H4 (cell line): ENCODE results near the gene NNAT. TPM values are rescaled to one million over a fixed set of nuclear protein-coding genes. Genes with fewer than 3 reads are reported as not detected.

ENCODE experiments used
- DNase-seq: peaks from one replicate; pipeline ENCODE4 v3.0.0-alpha.2; 2015; ENCODE audit warnings: low spot score
- total RNA-seq: library from RNA; depleted of rRNA; stranded (reverse); fragments of >200 nt; shearing (Covaris generic); gene quantifications from 2 replicates; pipeline ENCODE4 v1.2.3, GENCODE V29; 2014; rRNA removed

The NNAT gene
- total RNA-seq, 1 experiment from 2014 or later: not detected

GRCh38 chr20:37566590-37567330 lies 45.7 kb downstream of the NNAT start:
- no peak for DNase-seq

- DNase-seq: no peak
Measured at GRCh38 chr20:37567331-37567665, 46.2 kb downstream of the NNAT start.

- no peak for DNase-seq
Measured at GRCh38 chr20:37567671-37568588, 46.9 kb downstream of the NNAT start.

GRCh38 chr20:37570419-37570818 lies 49.4 kb downstream of the NNAT start:
- DNase-seq: no peak

GRCh38 chr20:37571033-37571432 lies 50.0 kb downstream of the NNAT start:
- DNase-seq: no peak

Other genes starting within 250 kb of the NNAT start
- 14.5 and 18.8 TPM in 2 replicates for gene MANBAL, start 231.6 kb upstream of the NNAT start, total RNA-seq
- gene SRC, start 175.1 kb upstream of the NNAT start, total RNA-seq: 7.2 and 7.6 TPM in 2 replicates
- gene BLCAP, start 6.6 kb downstream of the NNAT start, total RNA-seq: 37.1 and 50.3 TPM in 2 replicates
- gene CTNNBL1, start 172.8 kb downstream of the NNAT start, total RNA-seq: 31.2 and 39.8 TPM in 2 replicates